ENCODE measurements around the gene NFATC2. TPM values are rescaled to one million over a fixed set of nuclear protein-coding genes. Genes with fewer than 3 reads are reported as not detected.

Gene NFATC2
- total and polyA plus RNA-seq, 9 donors, result 2.2 to 9.4 (median 5.1) TPM

GRCh38 chr20:51375561-51375960 is 167.0 kb downstream of the NFATC2 start:
- Histone ChIP-seq H3K27ac (no peak overlapping the region), H3K4me3 (no peak overlapping the region), H3K27me3 (no peaks in the 10 kb centered on the region), H3K36me3 (no peaks in the 10 kb centered on the region), H3K9me3 (no peaks in the 10 kb centered on the region), H3K4me1 (ENCODE audit: insufficient read depth) (peaks cover 3% of the 10 kb centered on the region)
- intact Hi-C loops (cut with DNase I), result loop anchor here in 1 of 4 donors (10.0 kb wide), 1 partner anchor 709 kb away; no protein-coding TSS in a partner anchor
- TF ChIP-seq EP300 (IDR thresholded peaks at IDR 0.05) (no peak), CTCF (IDR thresholded peaks at IDR 0.05) (no peak), POLR2A (IDR thresholded peaks at IDR 0.05) (no peak)
- DNase-seq, result no peak
- 79 to 92% (median 87%) methylated on average over 8 of the region's 8 CpGs for WGBS, 3 donors

- no peak for DNase-seq
- H3K4me3 ChIP-seq, result no peak overlapping the region
- no peak overlapping the region for H3K27ac ChIP-seq
- H3K9me3 ChIP-seq, result no peaks in the 10 kb centered on the region
- no peaks in the 10 kb centered on the region for H3K36me3 ChIP-seq
- no peaks in the 10 kb centered on the region for H3K27me3 ChIP-seq
- 89 to 93% (median 92%) methylated on average over 9 of the region's 9 CpGs for WGBS, 3 donors
- H3K4me1 ChIP-seq (ENCODE audit: insufficient read depth), result peaks cover 3% of the 10 kb centered on the region
- no peak for TF ChIP-seq POLR2A (IDR thresholded peaks at IDR 0.05)
- no peak for TF ChIP-seq EP300 (IDR thresholded peaks at IDR 0.05)
- TF ChIP-seq CTCF (IDR thresholded peaks at IDR 0.05), result no peak
- intact Hi-C loops (cut with DNase I), result loop anchor here in 3 of 4 donors (5.0 to 10.0 kb wide), 2 partner anchors 222 to 710 kb away; no protein-coding TSS in a partner anchor
Observed at GRCh38 chr20:51374961-51375360, 167.6 kb downstream of the NFATC2 start.

GRCh38 chr20:51374456-51374830 is 168.1 kb downstream of the NFATC2 start:
- TF ChIP-seq CTCF (IDR thresholded peaks at IDR 0.05) (no peak), EP300 (IDR thresholded peaks at IDR 0.05) (no peak), POLR2A (IDR thresholded peaks at IDR 0.05) (no peak)
- Histone ChIP-seq H3K9me3 (no peaks in the 10 kb centered on the region), H3K4me3 (no peak overlapping the region), H3K4me1 (ENCODE audit: insufficient read depth) (peaks cover 3% of the 10 kb centered on the region), H3K36me3 (no peaks in the 10 kb centered on the region), H3K27ac (no peak overlapping the region), H3K27me3 (no peaks in the 10 kb centered on the region)
- intact Hi-C loops (cut with DNase I), result loop anchor here in 3 of 4 donors (5.0 to 10.0 kb wide), 2 partner anchors 223 to 710 kb away; no protein-coding TSS in a partner anchor
- 71 to 86% (median 78%) methylated on average over 4 of the region's 4 CpGs for WGBS, 3 donors
- DNase-seq, result no peak

GRCh38 chr20:51373713-51374455 is 168.6 kb downstream of the NFATC2 start:
- TF ChIP-seq CTCF (IDR thresholded peaks at IDR 0.05) (no peak), EP300 (IDR thresholded peaks at IDR 0.05) (no peak), POLR2A (IDR thresholded peaks at IDR 0.05) (no peak)
- Histone ChIP-seq H3K4me3 (no peak overlapping the region), H3K4me1 (ENCODE audit: insufficient read depth) (peaks cover 3% of the 10 kb centered on the region), H3K27ac (no peak overlapping the region), H3K36me3 (no peaks in the 10 kb centered on the region), H3K9me3 (no peaks in the 10 kb centered on the region), H3K27me3 (no peaks in the 10 kb centered on the region)
- DNase-seq, result peak in 1 of 5 donors; percentile 36
- intact Hi-C loops (cut with DNase I), result loop anchor here (2.0 to 10.0 kb wide), 4 partner anchors 217 to 711 kb away; no protein-coding TSS in a partner anchor
- 45 to 54% (median 52%) methylated on average over 12 of the region's 12 CpGs for WGBS, 3 donors
